HL-60 (cell line): ENCODE measurements around the gene DMRTB1.

Source experiments
- GABPA ChIP-seq: IDR thresholded peaks from 2 replicates; pipeline ENCODE4 v1.6.1; 2012; ENCODE audit warnings: low read depth
- POLR2AphosphoS5 ChIP-seq: IDR thresholded peaks from 2 replicates; pipeline ENCODE4 v1.6.1; 2012; ENCODE audit warnings: low read depth
- SPI1 ChIP-seq: IDR thresholded peaks from 2 replicates; pipeline ENCODE4 v1.6.1; 2012; ENCODE audit warnings: low read depth, mild to moderate bottlenecking, borderline replicate concordance
- TF ChIP-seq, protein P1 (sequence below): IDR thresholded peaks from one replicate; pipeline ENCODE4 v1.5.1; 2011; ENCODE audit warnings: low read length, control low read depth, inconsistent platforms; ENCODE audit not compliant: insufficient read depth
- TF ChIP-seq, protein P2 (sequence below): IDR thresholded peaks from 2 replicates; pipeline ENCODE4 v1.6.1; 2012; ENCODE audit warnings: low read depth; ENCODE audit not compliant: insufficient replicate concordance

DNA sequence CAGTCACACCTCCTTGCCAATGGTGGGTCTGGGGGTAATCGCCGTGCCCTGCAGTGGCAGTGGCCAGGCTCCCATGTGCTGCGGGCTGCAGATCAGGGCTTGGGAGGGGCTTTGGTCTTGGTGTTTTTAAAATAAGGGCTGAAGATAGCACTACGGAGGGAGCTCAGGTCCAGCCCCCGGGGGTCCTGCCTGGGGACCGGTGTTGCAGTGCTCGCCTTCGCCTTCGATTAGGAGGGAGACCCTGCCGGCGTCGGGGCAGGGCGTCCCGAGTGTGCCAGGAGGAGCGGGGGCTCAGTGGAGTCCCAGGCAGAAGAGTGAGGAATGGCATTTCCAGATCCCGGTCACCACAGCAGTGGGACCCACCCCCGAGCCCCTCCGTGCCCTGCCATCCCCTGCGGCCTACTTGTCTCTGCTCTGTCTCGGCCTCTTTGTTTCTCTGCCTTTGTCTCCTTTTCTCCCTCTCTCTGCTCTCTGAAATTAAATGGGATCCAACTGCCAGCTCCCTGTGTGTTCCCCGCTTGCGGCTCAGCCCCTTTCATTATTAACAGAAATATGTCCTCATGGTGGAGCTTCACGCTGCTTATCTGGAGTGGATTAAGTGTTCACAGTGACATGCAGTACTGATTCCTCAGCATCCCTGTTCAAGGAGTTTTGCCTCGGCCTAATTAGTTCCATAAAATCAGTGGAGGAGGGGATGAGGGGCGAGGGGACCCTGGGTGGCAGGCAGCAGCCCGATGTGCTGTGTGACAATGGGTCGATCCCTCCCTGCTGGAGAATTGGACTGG lies 44.4 kb downstream of the DMRTB1 start:
- TF ChIP-seq, protein P1, sequence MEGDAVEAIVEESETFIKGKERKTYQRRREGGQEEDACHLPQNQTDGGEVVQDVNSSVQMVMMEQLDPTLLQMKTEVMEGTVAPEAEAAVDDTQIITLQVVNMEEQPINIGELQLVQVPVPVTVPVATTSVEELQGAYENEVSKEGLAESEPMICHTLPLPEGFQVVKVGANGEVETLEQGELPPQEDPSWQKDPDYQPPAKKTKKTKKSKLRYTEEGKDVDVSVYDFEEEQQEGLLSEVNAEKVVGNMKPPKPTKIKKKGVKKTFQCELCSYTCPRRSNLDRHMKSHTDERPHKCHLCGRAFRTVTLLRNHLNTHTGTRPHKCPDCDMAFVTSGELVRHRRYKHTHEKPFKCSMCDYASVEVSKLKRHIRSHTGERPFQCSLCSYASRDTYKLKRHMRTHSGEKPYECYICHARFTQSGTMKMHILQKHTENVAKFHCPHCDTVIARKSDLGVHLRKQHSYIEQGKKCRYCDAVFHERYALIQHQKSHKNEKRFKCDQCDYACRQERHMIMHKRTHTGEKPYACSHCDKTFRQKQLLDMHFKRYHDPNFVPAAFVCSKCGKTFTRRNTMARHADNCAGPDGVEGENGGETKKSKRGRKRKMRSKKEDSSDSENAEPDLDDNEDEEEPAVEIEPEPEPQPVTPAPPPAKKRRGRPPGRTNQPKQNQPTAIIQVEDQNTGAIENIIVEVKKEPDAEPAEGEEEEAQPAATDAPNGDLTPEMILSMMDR = no peak
- no peak for TF ChIP-seq POLR2AphosphoS5
- TF ChIP-seq, protein P2, sequence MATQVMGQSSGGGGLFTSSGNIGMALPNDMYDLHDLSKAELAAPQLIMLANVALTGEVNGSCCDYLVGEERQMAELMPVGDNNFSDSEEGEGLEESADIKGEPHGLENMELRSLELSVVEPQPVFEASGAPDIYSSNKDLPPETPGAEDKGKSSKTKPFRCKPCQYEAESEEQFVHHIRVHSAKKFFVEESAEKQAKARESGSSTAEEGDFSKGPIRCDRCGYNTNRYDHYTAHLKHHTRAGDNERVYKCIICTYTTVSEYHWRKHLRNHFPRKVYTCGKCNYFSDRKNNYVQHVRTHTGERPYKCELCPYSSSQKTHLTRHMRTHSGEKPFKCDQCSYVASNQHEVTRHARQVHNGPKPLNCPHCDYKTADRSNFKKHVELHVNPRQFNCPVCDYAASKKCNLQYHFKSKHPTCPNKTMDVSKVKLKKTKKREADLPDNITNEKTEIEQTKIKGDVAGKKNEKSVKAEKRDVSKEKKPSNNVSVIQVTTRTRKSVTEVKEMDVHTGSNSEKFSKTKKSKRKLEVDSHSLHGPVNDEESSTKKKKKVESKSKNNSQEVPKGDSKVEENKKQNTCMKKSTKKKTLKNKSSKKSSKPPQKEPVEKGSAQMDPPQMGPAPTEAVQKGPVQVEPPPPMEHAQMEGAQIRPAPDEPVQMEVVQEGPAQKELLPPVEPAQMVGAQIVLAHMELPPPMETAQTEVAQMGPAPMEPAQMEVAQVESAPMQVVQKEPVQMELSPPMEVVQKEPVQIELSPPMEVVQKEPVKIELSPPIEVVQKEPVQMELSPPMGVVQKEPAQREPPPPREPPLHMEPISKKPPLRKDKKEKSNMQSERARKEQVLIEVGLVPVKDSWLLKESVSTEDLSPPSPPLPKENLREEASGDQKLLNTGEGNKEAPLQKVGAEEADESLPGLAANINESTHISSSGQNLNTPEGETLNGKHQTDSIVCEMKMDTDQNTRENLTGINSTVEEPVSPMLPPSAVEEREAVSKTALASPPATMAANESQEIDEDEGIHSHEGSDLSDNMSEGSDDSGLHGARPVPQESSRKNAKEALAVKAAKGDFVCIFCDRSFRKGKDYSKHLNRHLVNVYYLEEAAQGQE = no peak
- no peak for TF ChIP-seq GABPA
- no peak for TF ChIP-seq SPI1
